Suprapubic skin (tissue), 4 donors: ENCODE measurements around the gene JKAMP.

ENCODE experiments used
- EP300 ChIP-seq: sonication (generic); formaldehyde crosslinking; IDR thresholded peaks from one replicate; pipeline ENCODE4 v1.6.1; 2017; ENCODE audit warnings: antibody characterized with exemption
- POLR2A ChIP-seq, 2 donors: fragments of 450-650 bp; IDR thresholded peaks; one replicate each; pipeline ENCODE4 v1.6.1; 2017; ENCODE audit warnings: antibody characterized with exemption in 2 of 2, mild to moderate bottlenecking in 2 of 2, moderate library complexity in 2 of 2
- POLR2AphosphoS5 ChIP-seq, 3 donors: sonication (generic); formaldehyde crosslinking; IDR thresholded peaks; one replicate each; pipeline ENCODE4 v1.6.1; 2017; ENCODE audit warnings: antibody characterized with exemption in 3 of 3
- TF ChIP-seq, protein P1 (sequence below), 2 donors: fragments of 200-600 bp in 1 of 2; fragments of 450-650 bp in 1 of 2; sonication (generic) in 1 of 2; IDR thresholded peaks; one replicate each; pipeline ENCODE4 v1.5.1; 2016 to 2019; ENCODE audit warnings: antibody characterized with exemption in 2 of 2, mild to moderate bottlenecking in 1 of 2, moderate library complexity in 1 of 2

DNA sequence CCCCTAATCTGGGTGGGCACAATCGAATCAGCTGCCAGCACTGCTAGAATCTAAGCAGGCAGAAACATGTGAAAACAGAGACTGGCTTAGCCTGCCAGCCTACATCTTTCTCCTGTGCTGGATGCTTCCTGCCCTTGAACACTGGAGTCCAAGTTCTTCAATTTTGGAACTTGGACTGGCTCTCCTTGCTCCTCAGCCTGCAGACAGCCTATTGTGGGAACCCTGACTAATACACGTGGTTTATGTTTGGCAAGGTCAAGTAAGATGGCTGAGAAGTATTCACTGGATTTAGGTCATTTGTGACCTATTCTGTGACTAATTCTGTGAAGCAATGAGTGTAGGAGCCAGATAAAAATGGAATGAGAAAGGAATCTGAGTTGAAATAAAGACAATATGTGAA, 30.2 kb upstream of the JKAMP start:
- TF ChIP-seq, protein P1, sequence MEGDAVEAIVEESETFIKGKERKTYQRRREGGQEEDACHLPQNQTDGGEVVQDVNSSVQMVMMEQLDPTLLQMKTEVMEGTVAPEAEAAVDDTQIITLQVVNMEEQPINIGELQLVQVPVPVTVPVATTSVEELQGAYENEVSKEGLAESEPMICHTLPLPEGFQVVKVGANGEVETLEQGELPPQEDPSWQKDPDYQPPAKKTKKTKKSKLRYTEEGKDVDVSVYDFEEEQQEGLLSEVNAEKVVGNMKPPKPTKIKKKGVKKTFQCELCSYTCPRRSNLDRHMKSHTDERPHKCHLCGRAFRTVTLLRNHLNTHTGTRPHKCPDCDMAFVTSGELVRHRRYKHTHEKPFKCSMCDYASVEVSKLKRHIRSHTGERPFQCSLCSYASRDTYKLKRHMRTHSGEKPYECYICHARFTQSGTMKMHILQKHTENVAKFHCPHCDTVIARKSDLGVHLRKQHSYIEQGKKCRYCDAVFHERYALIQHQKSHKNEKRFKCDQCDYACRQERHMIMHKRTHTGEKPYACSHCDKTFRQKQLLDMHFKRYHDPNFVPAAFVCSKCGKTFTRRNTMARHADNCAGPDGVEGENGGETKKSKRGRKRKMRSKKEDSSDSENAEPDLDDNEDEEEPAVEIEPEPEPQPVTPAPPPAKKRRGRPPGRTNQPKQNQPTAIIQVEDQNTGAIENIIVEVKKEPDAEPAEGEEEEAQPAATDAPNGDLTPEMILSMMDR (IDR thresholded peaks at IDR 0.05) = no peak
- TF ChIP-seq POLR2A (IDR thresholded peaks at IDR 0.05) = no peak
- TF ChIP-seq EP300 = no peak
- TF ChIP-seq POLR2AphosphoS5 (IDR thresholded peaks at IDR 0.05) = no peak
